ENCODE data around the gene OR5K4.

Gene OR5K4

GRCh38 chr3:98353554-98353953 is at the start of gene OR5K4:
OR5K4 (plus strand) TSS chr3:98353854; CDS start chr3:98353854, 0 bp downstream.
- H3K27me3 ChIP-seq (ENCODE audit: control insufficient read depth, insufficient read depth, low read length), result no peaks in the 10 kb centered on the region

GRCh38 chr3:98322101-98322500 is 31.6 kb upstream of the OR5K4 start:
- no peak overlapping the region for H3K9ac ChIP-seq (ENCODE audit: low read length)
- no peaks in the 10 kb centered on the region for H3K27me3 ChIP-seq (ENCODE audit: control insufficient read depth, insufficient read depth, low read length)
- H3K27ac ChIP-seq (ENCODE audit: low read depth, low read length), result no peak overlapping the region
- H3K4me1 ChIP-seq (ENCODE audit: control insufficient read depth, insufficient read depth, low read length), result no peaks in the 10 kb centered on the region
- no peaks in the 10 kb centered on the region for H3K36me3 ChIP-seq (ENCODE audit: control insufficient read depth, insufficient read depth, low read length)
- no peak overlapping the region for H3K4me3 ChIP-seq (ENCODE audit: low read length)

More at GRCh38 chr3:98353554-98353953, at the start of gene OR5K4:
- no peak within 1 kb of the TSS for H3K9ac ChIP-seq (ENCODE audit: low read length)
- no peak within 1 kb of the TSS for H3K4me3 ChIP-seq (ENCODE audit: low read length)
- H3K4me1 ChIP-seq (ENCODE audit: control insufficient read depth, insufficient read depth, low read length), result no peaks in the 10 kb centered on the region
- H3K27ac ChIP-seq (ENCODE audit: low read depth, low read length), result no peak within 1 kb of the TSS
- H3K36me3 ChIP-seq (ENCODE audit: control insufficient read depth, insufficient read depth, low read length), result no peaks in the 10 kb centered on the region

- Histone ChIP-seq H3K27ac (ENCODE audit: low read depth, low read length) (no peak overlapping the region), H3K4me3 (ENCODE audit: low read length) (no peak overlapping the region), H3K9ac (ENCODE audit: low read length) (no peak overlapping the region), H3K36me3 (ENCODE audit: control insufficient read depth, insufficient read depth, low read length) (no peaks in the 10 kb centered on the region), H3K27me3 (ENCODE audit: control insufficient read depth, insufficient read depth, low read length) (no peaks in the 10 kb centered on the region), H3K4me1 (ENCODE audit: control insufficient read depth, insufficient read depth, low read length) (no peaks in the 10 kb centered on the region)
Measured at GRCh38 chr3:98322686-98323085, 31.0 kb upstream of the OR5K4 start.

GRCh38 chr3:98323425-98323824 is 30.2 kb upstream of the OR5K4 start:
- Histone ChIP-seq H3K27ac (ENCODE audit: low read depth, low read length) (no peak overlapping the region), H3K27me3 (ENCODE audit: control insufficient read depth, insufficient read depth, low read length) (no peaks in the 10 kb centered on the region), H3K4me3 (ENCODE audit: low read length) (no peak overlapping the region), H3K9ac (ENCODE audit: low read length) (no peak overlapping the region), H3K4me1 (ENCODE audit: control insufficient read depth, insufficient read depth, low read length) (no peaks in the 10 kb centered on the region), H3K36me3 (ENCODE audit: control insufficient read depth, insufficient read depth, low read length) (no peaks in the 10 kb centered on the region)

GRCh38 chr3:98325055-98325454 is 28.6 kb upstream of the OR5K4 start:
- Histone ChIP-seq H3K36me3 (ENCODE audit: control insufficient read depth, insufficient read depth, low read length) (no peaks in the 10 kb centered on the region), H3K27me3 (ENCODE audit: control insufficient read depth, insufficient read depth, low read length) (no peaks in the 10 kb centered on the region), H3K4me3 (ENCODE audit: low read length) (no peak overlapping the region), H3K9ac (ENCODE audit: low read length) (no peak overlapping the region), H3K27ac (ENCODE audit: low read depth, low read length) (no peak overlapping the region), H3K4me1 (ENCODE audit: control insufficient read depth, insufficient read depth, low read length) (no peaks in the 10 kb centered on the region)

GRCh38 chr3:98326105-98326893 is 27.4 kb upstream of the OR5K4 start:
- no peaks in the 10 kb centered on the region for H3K27me3 ChIP-seq (ENCODE audit: control insufficient read depth, insufficient read depth, low read length)
- no peaks in the 10 kb centered on the region for H3K36me3 ChIP-seq (ENCODE audit: control insufficient read depth, insufficient read depth, low read length)
- no peak overlapping the region for H3K9ac ChIP-seq (ENCODE audit: low read length)
- H3K4me1 ChIP-seq (ENCODE audit: control insufficient read depth, insufficient read depth, low read length), result no peaks in the 10 kb centered on the region
- no peak overlapping the region for H3K27ac ChIP-seq (ENCODE audit: low read depth, low read length)
- H3K4me3 ChIP-seq (ENCODE audit: low read length), result no peak overlapping the region

- Histone ChIP-seq H3K27ac (ENCODE audit: low read depth, low read length) (no peak overlapping the region), H3K27me3 (ENCODE audit: control insufficient read depth, insufficient read depth, low read length) (no peaks in the 10 kb centered on the region), H3K4me3 (ENCODE audit: low read length) (no peak overlapping the region), H3K9ac (ENCODE audit: low read length) (no peak overlapping the region), H3K36me3 (ENCODE audit: control insufficient read depth, insufficient read depth, low read length) (no peaks in the 10 kb centered on the region), H3K4me1 (ENCODE audit: control insufficient read depth, insufficient read depth, low read length) (no peaks in the 10 kb centered on the region)
Measured at GRCh38 chr3:98326945-98327344, 26.7 kb upstream of the OR5K4 start.

- H3K9ac ChIP-seq (ENCODE audit: low read length), result no peak overlapping the region
- H3K27me3 ChIP-seq (ENCODE audit: control insufficient read depth, insufficient read depth, low read length), result no peaks in the 10 kb centered on the region
- no peak overlapping the region for H3K27ac ChIP-seq (ENCODE audit: low read depth, low read length)
- no peaks in the 10 kb centered on the region for H3K4me1 ChIP-seq (ENCODE audit: control insufficient read depth, insufficient read depth, low read length)
- H3K4me3 ChIP-seq (ENCODE audit: low read length), result no peak overlapping the region
- no peaks in the 10 kb centered on the region for H3K36me3 ChIP-seq (ENCODE audit: control insufficient read depth, insufficient read depth, low read length)
Measured at GRCh38 chr3:98328933-98329332, 24.7 kb upstream of the OR5K4 start.

GRCh38 chr3:98329392-98330124 is 24.1 kb upstream of the OR5K4 start:
- no peaks in the 10 kb centered on the region for H3K27me3 ChIP-seq (ENCODE audit: control insufficient read depth, insufficient read depth, low read length)
- H3K9ac ChIP-seq (ENCODE audit: low read length), result no peak overlapping the region
- no peak overlapping the region for H3K27ac ChIP-seq (ENCODE audit: low read depth, low read length)
- no peaks in the 10 kb centered on the region for H3K36me3 ChIP-seq (ENCODE audit: control insufficient read depth, insufficient read depth, low read length)
- H3K4me3 ChIP-seq (ENCODE audit: low read length), result no peak overlapping the region
- no peaks in the 10 kb centered on the region for H3K4me1 ChIP-seq (ENCODE audit: control insufficient read depth, insufficient read depth, low read length)

GRCh38 chr3:98331329-98331728 is 22.3 kb upstream of the OR5K4 start:
- no peak overlapping the region for H3K27ac ChIP-seq (ENCODE audit: low read depth, low read length)
- no peak overlapping the region for H3K4me3 ChIP-seq (ENCODE audit: low read length)
- H3K4me1 ChIP-seq (ENCODE audit: control insufficient read depth, insufficient read depth, low read length), result no peaks in the 10 kb centered on the region
- no peak overlapping the region for H3K9ac ChIP-seq (ENCODE audit: low read length)
- H3K36me3 ChIP-seq (ENCODE audit: control insufficient read depth, insufficient read depth, low read length), result no peaks in the 10 kb centered on the region
- H3K27me3 ChIP-seq (ENCODE audit: control insufficient read depth, insufficient read depth, low read length), result no peaks in the 10 kb centered on the region

- no peak overlapping the region for H3K9ac ChIP-seq (ENCODE audit: low read length)
- no peaks in the 10 kb centered on the region for H3K36me3 ChIP-seq (ENCODE audit: control insufficient read depth, insufficient read depth, low read length)
- no peak overlapping the region for H3K27ac ChIP-seq (ENCODE audit: low read depth, low read length)
- no peak overlapping the region for H3K4me3 ChIP-seq (ENCODE audit: low read length)
- H3K27me3 ChIP-seq (ENCODE audit: control insufficient read depth, insufficient read depth, low read length), result no peaks in the 10 kb centered on the region
- no peaks in the 10 kb centered on the region for H3K4me1 ChIP-seq (ENCODE audit: control insufficient read depth, insufficient read depth, low read length)
Measured at GRCh38 chr3:98333989-98334606, 19.6 kb upstream of the OR5K4 start.

GRCh38 chr3:98339031-98339430 is 14.6 kb upstream of the OR5K4 start:
- H3K4me3 ChIP-seq (ENCODE audit: low read length), result no peak overlapping the region
- H3K4me1 ChIP-seq (ENCODE audit: control insufficient read depth, insufficient read depth, low read length), result no peaks in the 10 kb centered on the region
- no peaks in the 10 kb centered on the region for H3K27me3 ChIP-seq (ENCODE audit: control insufficient read depth, insufficient read depth, low read length)
- no peak overlapping the region for H3K27ac ChIP-seq (ENCODE audit: low read depth, low read length)
- H3K9ac ChIP-seq (ENCODE audit: low read length), result no peak overlapping the region
- H3K36me3 ChIP-seq (ENCODE audit: control insufficient read depth, insufficient read depth, low read length), result no peaks in the 10 kb centered on the region
